Ovary (tissue), 3 donors: ENCODE measurements around the gene DAGLB.

Experiments
- POLR2A ChIP-seq: fragments of 450-650 bp; IDR thresholded peaks from one replicate; pipeline ENCODE4 v1.6.1; 2017; ENCODE audit warnings: antibody characterized with exemption, mild to moderate bottlenecking, moderate library complexity
- TF ChIP-seq, protein P1 (sequence below), 3 donors: fragments of 450-650 bp in 2 of 3; fragments of 200-600 bp in 1 of 3; IDR thresholded peaks; one replicate each; pipeline versions ENCODE4 v1.5.1 to v1.8.0; 2016 to 2022; ENCODE audit warnings: antibody characterized with exemption in 3 of 3, mild to moderate bottlenecking in 1 of 3
- donor health status: DM: no; HTN: no; CAD: no.

DNA sequence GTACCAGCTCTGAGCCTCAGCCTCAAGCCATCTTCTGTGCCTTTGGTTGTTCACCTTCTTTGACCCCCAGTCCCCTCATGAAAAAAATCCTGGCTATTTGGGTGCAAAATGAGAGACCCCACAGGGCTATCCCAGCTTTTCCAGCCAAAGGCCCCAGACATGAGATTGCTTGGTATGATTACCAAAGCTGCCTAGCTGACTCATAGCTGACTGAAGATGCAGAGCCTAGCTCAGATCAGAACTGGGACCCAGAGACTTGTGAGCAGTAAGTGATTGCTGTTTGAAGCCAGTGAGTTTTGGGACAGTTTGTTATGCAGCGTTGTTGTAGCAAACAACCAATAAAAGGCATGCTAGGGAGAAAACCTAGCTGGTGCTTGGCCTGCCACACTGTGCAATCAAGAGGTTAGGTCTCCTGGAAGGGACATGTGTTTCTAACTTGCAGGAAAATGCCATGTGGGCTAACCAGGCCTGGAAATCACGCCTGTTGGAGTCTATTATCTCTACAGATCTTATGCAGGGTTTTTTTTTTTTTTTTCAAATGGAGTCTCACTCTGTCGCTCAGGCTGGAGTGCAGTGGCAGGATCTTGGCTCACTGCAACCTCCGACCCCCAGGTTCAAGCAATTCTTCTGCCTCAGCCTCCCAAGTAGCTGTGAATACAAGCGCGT, 48.0 kb upstream of the DAGLB start:
- TF ChIP-seq, protein P1, sequence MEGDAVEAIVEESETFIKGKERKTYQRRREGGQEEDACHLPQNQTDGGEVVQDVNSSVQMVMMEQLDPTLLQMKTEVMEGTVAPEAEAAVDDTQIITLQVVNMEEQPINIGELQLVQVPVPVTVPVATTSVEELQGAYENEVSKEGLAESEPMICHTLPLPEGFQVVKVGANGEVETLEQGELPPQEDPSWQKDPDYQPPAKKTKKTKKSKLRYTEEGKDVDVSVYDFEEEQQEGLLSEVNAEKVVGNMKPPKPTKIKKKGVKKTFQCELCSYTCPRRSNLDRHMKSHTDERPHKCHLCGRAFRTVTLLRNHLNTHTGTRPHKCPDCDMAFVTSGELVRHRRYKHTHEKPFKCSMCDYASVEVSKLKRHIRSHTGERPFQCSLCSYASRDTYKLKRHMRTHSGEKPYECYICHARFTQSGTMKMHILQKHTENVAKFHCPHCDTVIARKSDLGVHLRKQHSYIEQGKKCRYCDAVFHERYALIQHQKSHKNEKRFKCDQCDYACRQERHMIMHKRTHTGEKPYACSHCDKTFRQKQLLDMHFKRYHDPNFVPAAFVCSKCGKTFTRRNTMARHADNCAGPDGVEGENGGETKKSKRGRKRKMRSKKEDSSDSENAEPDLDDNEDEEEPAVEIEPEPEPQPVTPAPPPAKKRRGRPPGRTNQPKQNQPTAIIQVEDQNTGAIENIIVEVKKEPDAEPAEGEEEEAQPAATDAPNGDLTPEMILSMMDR (IDR thresholded peaks at IDR 0.05), result no peak
- TF ChIP-seq POLR2A, result no peak
